Activated CD4-positive, alpha-beta memory T cell treated with anti-CD3 and anti-CD28 coated beads, Interleukin-2, amount 10 ng/mL, durations not matched to agents 7 days and 5 days (primary cell): Measurements from ENCODE around the gene NFE2. TPM values are rescaled to one million over a fixed set of nuclear protein-coding genes. Genes with fewer than 3 reads are reported as not detected.
A peak's percentile ranks its signal among the peaks of the same experiment; 100 is the strongest.

Source experiments
- CTCF ChIA-PET: fragments of 350-600 bp; sonication (Branson Sonifier 250); formaldehyde crosslinking; loops from one replicate; lab custom pipeline; 2021; ENCODE audit warnings: antibody characterized with exemption, inconsistent platforms; lab: Charles Lee
- POLR2A ChIA-PET: fragments of 350-600 bp; sonication (Branson Sonifier 250); formaldehyde crosslinking; loops from one replicate; lab custom pipeline; 2021; ENCODE audit warnings: antibody characterized with exemption; lab: Charles Lee
- DNase-seq: peaks from one replicate; pipeline ENCODE4 v3.0.0-alpha.2; 2020
- H3K27ac Mint-ChIP-seq: one replicate; pipeline ENCODE4 v1.8.0; 2021; ENCODE audit warnings: mild to moderate bottlenecking, mixed read lengths
- H3K27me3 Mint-ChIP-seq: one replicate; pipeline ENCODE4 v1.8.0; 2021; ENCODE audit warnings: mixed read lengths
- H3K36me3 Mint-ChIP-seq: one replicate; pipeline ENCODE4 v1.8.0; 2021; ENCODE audit warnings: low read depth, mixed read lengths
- H3K4me1 Mint-ChIP-seq: one replicate; pipeline ENCODE4 v1.8.0; 2021; ENCODE audit warnings: mixed read lengths
- H3K4me3 Mint-ChIP-seq: one replicate; pipeline ENCODE4 v1.8.0; 2021; ENCODE audit warnings: mild to moderate bottlenecking, mixed read lengths
- H3K9me3 Mint-ChIP-seq: one replicate; pipeline ENCODE4 v1.8.0; 2021; ENCODE audit warnings: mixed read lengths
- total RNA-seq, 2 experiments: library from RNA; stranded (reverse); gene quantifications; one replicate each; pipeline ENCODE4 v1.2.3, GENCODE V29; 2021

The NFE2 gene
- total RNA-seq, 2 experiments from 2014 or later, result 0.20 TPM; not detected in 1

DNA sequence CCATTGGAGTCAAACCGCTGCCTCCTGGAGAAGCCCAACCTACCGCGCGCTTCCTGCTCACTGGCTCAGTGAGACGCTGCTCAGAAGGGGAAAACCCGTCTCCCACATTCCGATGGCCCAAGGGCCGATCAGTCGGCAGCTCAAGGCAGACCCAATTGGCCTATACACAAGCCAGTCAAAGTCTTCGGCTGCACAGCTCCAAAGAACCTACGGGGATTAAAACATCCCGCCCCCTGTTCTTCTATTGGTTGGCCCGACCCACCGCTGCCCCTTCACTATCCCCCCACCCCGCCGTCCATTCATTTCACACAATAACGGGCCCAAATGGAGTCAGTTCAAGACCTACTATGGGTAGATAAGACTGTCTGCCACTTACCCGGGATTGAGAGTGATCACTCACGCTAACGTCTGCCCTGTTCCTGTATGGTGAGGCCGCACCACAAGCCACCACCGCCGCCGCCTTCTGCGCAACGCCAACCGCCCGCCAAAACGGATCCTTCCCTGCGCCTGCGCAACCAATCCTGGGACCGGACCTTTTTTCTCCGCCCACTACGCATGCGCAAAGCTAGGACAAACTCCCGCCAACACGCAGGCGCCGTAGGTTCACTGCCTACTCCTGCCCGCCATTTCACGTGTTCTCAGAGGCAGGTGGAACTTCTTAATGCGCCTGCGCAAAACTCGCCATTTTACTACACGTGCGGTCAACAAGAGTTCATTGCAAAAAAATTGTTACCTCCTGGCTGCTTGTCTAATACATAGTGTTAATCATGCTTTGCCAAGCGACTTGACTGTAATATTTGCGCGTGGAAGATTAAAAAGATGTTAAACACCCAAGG is 21.0 kb downstream of the NFE2 start, which contains the start of gene CBX5:
Gene CBX5 (minus strand): TSS at position 491 of the 836 bp plus-strand sequence. CDS start 22,472 bp downstream, outside the sequence.
- peak; percentile 100 for DNase-seq
- no peaks in the 10 kb centered on the region for H3K27me3 Mint-ChIP-seq
- peaks cover 61% of the 10 kb centered on the region for H3K4me1 Mint-ChIP-seq
- CTCF ChIA-PET, result interaction anchor here (0.5 to 2.9 kb wide), 11 partner anchors 14 to 602 kb away, joined by 3 to 19 read pairs (median 8); partner anchors contain the start of gene COPZ1
- POLR2A ChIA-PET, result interaction anchor here (0.5 to 5.6 kb wide), 38 partner anchors 8 to 935 kb away, joined by 3 to 63 read pairs (median 5); partner anchors contain the start of genes COPZ1, HOXC9, ITGA5 and NCKAP1L
- H3K9me3 Mint-ChIP-seq, result no peaks in the 10 kb centered on the region
- H3K27ac Mint-ChIP-seq, result no peak within 1 kb of the TSS
- no peak within 1 kb of the TSS for H3K4me3 Mint-ChIP-seq
- H3K36me3 Mint-ChIP-seq, result peaks cover 10% of the 10 kb centered on the region

DNA sequence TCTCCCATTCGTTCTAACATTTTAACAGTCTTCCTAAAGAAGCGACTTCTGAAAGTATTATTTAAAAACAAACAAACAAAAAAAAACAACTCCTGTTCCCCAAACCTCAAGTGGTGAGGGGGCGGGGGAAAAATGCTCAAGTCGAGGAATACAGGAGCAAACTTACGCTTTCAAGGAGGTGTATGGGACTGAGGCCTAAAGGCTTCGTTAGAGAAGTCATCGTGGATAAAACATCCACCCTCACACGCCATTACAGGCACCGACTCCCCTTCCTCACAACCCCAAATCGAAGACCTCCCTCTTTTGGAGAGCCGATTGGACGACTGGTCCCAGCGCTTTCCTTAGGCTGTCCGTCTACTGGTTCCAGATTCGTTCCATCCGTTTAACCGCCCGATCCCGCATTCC is 21.6 kb downstream of the NFE2 start:
- peaks cover 13% of the 10 kb centered on the region for H3K36me3 Mint-ChIP-seq
- ChIA-PET POLR2A (interaction anchor here (0.5 to 5.6 kb wide), 19 partner anchors 10 to 219 kb away, joined by 3 to 63 read pairs (median 6); partner anchors contain the start of genes ITGA5 and NCKAP1L), CTCF (interaction anchor here (0.8 to 2.9 kb wide), 11 partner anchors 14 to 132 kb away, joined by 3 to 19 read pairs (median 8); partner anchors contain the start of gene COPZ1)
- no peaks in the 10 kb centered on the region for H3K27me3 Mint-ChIP-seq
- DNase-seq, result no peak
- H3K9me3 Mint-ChIP-seq, result no peaks in the 10 kb centered on the region
- H3K4me1 Mint-ChIP-seq, result peaks cover 58% of the 10 kb centered on the region
- H3K4me3 Mint-ChIP-seq, result no peak overlapping the region
- no peak overlapping the region for H3K27ac Mint-ChIP-seq

- peaks cover 56% of the 10 kb centered on the region for H3K4me1 Mint-ChIP-seq
These were observed 23.0 kb downstream of the NFE2 start for GRCh38 chr12:54277823-54278276.

GRCh38 chr12:54276368-54276767 is 24.4 kb downstream of the NFE2 start:
- H3K9me3 Mint-ChIP-seq, result no peaks in the 10 kb centered on the region
- no peaks in the 10 kb centered on the region for H3K27me3 Mint-ChIP-seq
- H3K4me3 Mint-ChIP-seq, result peak overlapping the region; percentile 39
- ChIA-PET POLR2A (interaction anchor here (2.0 kb wide), 1 partner anchor 10 kb away, joined by 9 read pairs; no protein-coding TSS in a partner anchor), CTCF (interaction anchor here (0.6 to 2.0 kb wide), 2 partner anchors 23 to 25 kb away, joined by 4 to 5 read pairs; no protein-coding TSS in a partner anchor)
- peaks cover 37% of the 10 kb centered on the region for H3K36me3 Mint-ChIP-seq
- H3K4me1 Mint-ChIP-seq, result peaks cover 56% of the 10 kb centered on the region
- peak overlapping the region; percentile 51 for H3K27ac Mint-ChIP-seq
- no peak for DNase-seq

More at GRCh38 chr12:54277823-54278276, 23.0 kb downstream of the NFE2 start:
- Mint-ChIP-seq H3K36me3 (peaks cover 26% of the 10 kb centered on the region), H3K9me3 (no peaks in the 10 kb centered on the region), H3K27me3 (no peaks in the 10 kb centered on the region), H3K4me3 (no peak overlapping the region), H3K27ac (no peak overlapping the region)
- DNase-seq, result no peak
- CTCF ChIA-PET, result interaction anchor here (1.4 to 2.0 kb wide), 3 partner anchors 26 to 51 kb away, joined by 5 to 6 read pairs (median 6); no protein-coding TSS in a partner anchor
- POLR2A ChIA-PET, result interaction anchor here (1.3 to 5.6 kb wide), 3 partner anchors 9 to 14 kb away, joined by 3 to 60 read pairs (median 9); no protein-coding TSS in a partner anchor

- POLR2A ChIA-PET, result interaction anchor here (0.9 to 2.0 kb wide), 5 partner anchors 9 to 21 kb away, joined by 3 to 10 read pairs (median 4); no protein-coding TSS in a partner anchor
- Mint-ChIP-seq H3K27me3 (no peaks in the 10 kb centered on the region), H3K27ac (no peak overlapping the region), H3K36me3 (peaks cover 40% of the 10 kb centered on the region), H3K9me3 (no peaks in the 10 kb centered on the region), H3K4me1 (peaks cover 72% of the 10 kb centered on the region), H3K4me3 (no peak overlapping the region)
- DNase-seq, result no peak
- CTCF ChIA-PET, result interaction anchor here (1.2 to 2.6 kb wide), 3 partner anchors 9 to 125 kb away, joined by 3 to 7 read pairs (median 3); no protein-coding TSS in a partner anchor
These were observed 26.8 kb downstream of the NFE2 start for GRCh38 chr12:54273981-54274380.

GRCh38 chr12:54272214-54272613 is 28.6 kb downstream of the NFE2 start:
- Mint-ChIP-seq H3K9me3 (no peaks in the 10 kb centered on the region), H3K4me3 (no peak overlapping the region), H3K4me1 (peaks cover 61% of the 10 kb centered on the region), H3K27me3 (no peaks in the 10 kb centered on the region), H3K36me3 (peaks cover 47% of the 10 kb centered on the region), H3K27ac (peak overlapping the region; percentile 21)
- no peak for DNase-seq
- ChIA-PET CTCF (interaction anchor here (0.9 to 2.6 kb wide), 6 partner anchors 12 to 96 kb away, joined by 3 to 10 read pairs (median 6); partner anchors contain the start of gene COPZ1), POLR2A (interaction anchor here (0.8 to 2.6 kb wide), 6 partner anchors 8 to 55 kb away, joined by 3 to 14 read pairs (median 4); partner anchors contain the start of genes CBX5 and HNRNPA1)

- Mint-ChIP-seq H3K36me3 (peaks cover 43% of the 10 kb centered on the region), H3K27ac (peak overlapping the region; percentile 34), H3K4me3 (no peak overlapping the region), H3K27me3 (no peaks in the 10 kb centered on the region), H3K9me3 (no peaks in the 10 kb centered on the region), H3K4me1 (peaks cover 49% of the 10 kb centered on the region)
- ChIA-PET CTCF (interaction anchor here (1.0 to 2.4 kb wide), 2 partner anchors 54 to 109 kb away, joined by 3 to 10 read pairs; partner anchors contain the start of gene COPZ1), POLR2A (interaction anchor here (0.6 to 1.3 kb wide), 5 partner anchors 10 to 19 kb away, joined by 3 to 6 read pairs (median 3); partner anchors contain the start of genes CBX5 and HNRNPA1)
- no peak for DNase-seq
These were observed 30.5 kb downstream of the NFE2 start for GRCh38 chr12:54270345-54270744.

DNA sequence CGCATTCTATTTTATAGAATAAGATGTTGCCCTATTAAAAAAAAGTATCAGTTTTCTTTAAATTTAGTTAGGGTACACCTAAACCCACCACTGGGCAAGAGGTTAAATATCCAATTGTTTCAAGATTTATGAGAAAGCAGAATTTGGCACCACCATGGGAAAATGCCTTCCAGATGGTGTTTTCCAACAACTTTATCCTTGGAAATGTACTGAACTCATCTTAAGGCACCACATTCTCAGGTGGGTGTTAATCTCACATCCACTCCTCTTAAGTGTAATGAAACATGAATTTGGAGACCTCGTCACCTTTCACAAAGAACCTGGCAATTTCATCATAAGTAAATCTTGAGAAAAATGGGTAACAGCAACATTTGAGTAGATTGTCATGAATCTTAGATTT is 34.0 kb downstream of the NFE2 start:
- POLR2A ChIA-PET, result interaction anchor here (1.0 to 1.2 kb wide), 2 partner anchors 12 to 13 kb away, joined by 3 to 5 read pairs; partner anchors contain the start of genes CBX5 and HNRNPA1
- CTCF ChIA-PET, result interaction anchor here (1.0 to 1.7 kb wide), 4 partner anchors 8 to 58 kb away, joined by 4 to 7 read pairs (median 6); partner anchors contain the start of gene COPZ1
- Mint-ChIP-seq H3K27me3 (no peaks in the 10 kb centered on the region), H3K4me1 (peaks cover 31% of the 10 kb centered on the region), H3K9me3 (no peaks in the 10 kb centered on the region), H3K4me3 (no peak overlapping the region), H3K27ac (no peak overlapping the region), H3K36me3 (peaks cover 19% of the 10 kb centered on the region)
- DNase-seq, result no peak

- Mint-ChIP-seq H3K27ac (no peak overlapping the region), H3K4me1 (peaks cover 24% of the 10 kb centered on the region), H3K27me3 (no peaks in the 10 kb centered on the region)
These were observed 35.4 kb downstream of the NFE2 start for GRCh38 chr12:54265364-54265812.

GRCh38 chr12:54262403-54262925 is 38.4 kb downstream of the NFE2 start:
- Mint-ChIP-seq H3K27ac (no peak overlapping the region), H3K4me1 (peaks cover 31% of the 10 kb centered on the region), H3K9me3 (no peaks in the 10 kb centered on the region), H3K36me3 (peaks cover 7% of the 10 kb centered on the region), H3K27me3 (no peaks in the 10 kb centered on the region), H3K4me3 (no peak overlapping the region)
- no peak for DNase-seq
- ChIA-PET CTCF (interaction anchor here (0.9 to 3.0 kb wide), 2 partner anchors 11 to 30 kb away, joined by 3 to 21 read pairs; no protein-coding TSS in a partner anchor), POLR2A (interaction anchor here (1.0 to 6.6 kb wide), 2 partner anchors 11 to 18 kb away, joined by 3 to 33 read pairs; partner anchors contain the start of genes CBX5 and HNRNPA1)

More at GRCh38 chr12:54265364-54265812, 35.4 kb downstream of the NFE2 start:
- CTCF ChIA-PET, result interaction anchor here (1.2 to 3.0 kb wide), 6 partner anchors 9 to 175 kb away, joined by 3 to 21 read pairs (median 4); no protein-coding TSS in a partner anchor
- no peak for DNase-seq
- POLR2A ChIA-PET, result interaction anchor here (1.2 to 6.6 kb wide), 4 partner anchors 8 to 21 kb away, joined by 5 to 33 read pairs (median 8); partner anchors contain the start of genes CBX5 and HNRNPA1
- peaks cover 14% of the 10 kb centered on the region for H3K36me3 Mint-ChIP-seq
- no peaks in the 10 kb centered on the region for H3K9me3 Mint-ChIP-seq
- H3K4me3 Mint-ChIP-seq, result no peak overlapping the region

- ChIA-PET CTCF (interaction anchor here (0.9 kb wide), 1 partner anchor 31 kb away, joined by 3 read pairs; no protein-coding TSS in a partner anchor), POLR2A (interaction anchor here (6.6 kb wide), 1 partner anchor 19 kb away, joined by 33 read pairs; the partner anchor contains the start of genes CBX5 and HNRNPA1)
- H3K36me3 Mint-ChIP-seq, result peaks cover 11% of the 10 kb centered on the region
- no peak overlapping the region for H3K27ac Mint-ChIP-seq
- no peak overlapping the region for H3K4me3 Mint-ChIP-seq
- H3K27me3 Mint-ChIP-seq, result no peaks in the 10 kb centered on the region
- peaks cover 31% of the 10 kb centered on the region for H3K4me1 Mint-ChIP-seq
- H3K9me3 Mint-ChIP-seq, result no peaks in the 10 kb centered on the region
- DNase-seq, result no peak
These were observed 38.9 kb downstream of the NFE2 start for GRCh38 chr12:54261815-54262402.
